ENCODE data around the gene PTRH1. TPM values are rescaled to one million over a fixed set of nuclear protein-coding genes. Genes with fewer than 3 reads are reported as not detected.

PTRH1 gene
- total RNA-seq, 1 donor from 2014 or later, result 36.5 TPM

- no peaks in the 10 kb centered on the region for H3K36me3 ChIP-seq (ENCODE audit: control insufficient read depth, insufficient read depth, low read length)
- TF ChIP-seq CTCF (IDR thresholded peaks at IDR 0.05; ENCODE audit: insufficient read depth, low read length, poor library complexity, severe bottlenecking), result no peak
- H3K27me3 ChIP-seq (ENCODE audit: control insufficient read depth, insufficient read depth, low read length), result no peaks in the 10 kb centered on the region
- H3K4me3 ChIP-seq (ENCODE audit: low read depth, low read length), result no peak overlapping the region
- DNase-seq (ENCODE audit: low read depth), result no peak
These were observed 6.4 kb downstream of the PTRH1 start for GRCh38 chr9:127708952-127709587.

- no peaks in the 10 kb centered on the region for H3K27me3 ChIP-seq (ENCODE audit: control insufficient read depth, insufficient read depth, low read length)
- H3K4me3 ChIP-seq (ENCODE audit: low read depth, low read length), result no peak overlapping the region
- no peaks in the 10 kb centered on the region for H3K36me3 ChIP-seq (ENCODE audit: control insufficient read depth, insufficient read depth, low read length)
- TF ChIP-seq CTCF (IDR thresholded peaks at IDR 0.05; ENCODE audit: insufficient read depth, low read length, poor library complexity, severe bottlenecking), result no peak
- no peak for DNase-seq (ENCODE audit: low read depth)
These were observed 7.7 kb downstream of the PTRH1 start for GRCh38 chr9:127707766-127708165.

- no peak for TF ChIP-seq CTCF (IDR thresholded peaks at IDR 0.05; ENCODE audit: insufficient read depth, low read length, poor library complexity, severe bottlenecking)
- no peak for DNase-seq (ENCODE audit: low read depth)
- H3K4me3 ChIP-seq (ENCODE audit: low read depth, low read length), result no peak within 1 kb of the TSS
- H3K27me3 ChIP-seq (ENCODE audit: control insufficient read depth, insufficient read depth, low read length), result no peaks in the 10 kb centered on the region
- H3K36me3 ChIP-seq (ENCODE audit: control insufficient read depth, insufficient read depth, low read length), result no peaks in the 10 kb centered on the region
These were observed 8.6 kb downstream of the PTRH1 start, which contains the start of gene CFAP157 for GRCh38 chr9:127706836-127707241. CFAP157 (plus strand) TSS chr9:127706988; CDS start chr9:127707032, 44 bp downstream.

GRCh38 chr9:127705577-127706379 lies 9.7 kb downstream of the PTRH1 start:
- TF ChIP-seq CTCF (IDR thresholded peaks at IDR 0.05; ENCODE audit: insufficient read depth, low read length, poor library complexity, severe bottlenecking), result no peak
- no peak overlapping the region for H3K4me3 ChIP-seq (ENCODE audit: low read depth, low read length)
- no peaks in the 10 kb centered on the region for H3K27me3 ChIP-seq (ENCODE audit: control insufficient read depth, insufficient read depth, low read length)
- DNase-seq (ENCODE audit: low read depth), result no peak
- H3K36me3 ChIP-seq (ENCODE audit: control insufficient read depth, insufficient read depth, low read length), result no peaks in the 10 kb centered on the region

- DNase-seq (ENCODE audit: low read depth), result no peak
These were observed 12.0 kb downstream of the PTRH1 start for GRCh38 chr9:127703289-127703946.

More at GRCh38 chr9:127703289-127703946, 12.0 kb downstream of the PTRH1 start:
- H3K4me3 ChIP-seq (ENCODE audit: low read depth, low read length), result no peak overlapping the region
- no peaks in the 10 kb centered on the region for H3K36me3 ChIP-seq (ENCODE audit: control insufficient read depth, insufficient read depth, low read length)
- no peak for TF ChIP-seq CTCF (IDR thresholded peaks at IDR 0.05; ENCODE audit: insufficient read depth, low read length, poor library complexity, severe bottlenecking)
- no peaks in the 10 kb centered on the region for H3K27me3 ChIP-seq (ENCODE audit: control insufficient read depth, insufficient read depth, low read length)

Measured in kidney epithelial cell (primary cell).